WERI-Rb-1 (cell line): ENCODE data around the gene HOXA10.

Source experiments
- DNase-seq: peaks from one replicate; pipeline ENCODE4 v3.0.0-alpha.2; 2020
- H3K27ac ChIP-seq: fragments of 250-450 bp; sonication (Bioruptor Pico); 2 replicates; pipeline ENCODE4 v1.5.1; 2020; ENCODE audit warnings: mild to moderate bottlenecking, moderate library complexity
- H3K27me3 ChIP-seq: fragments of 250-450 bp; sonication (Bioruptor Pico); 2 replicates; pipeline ENCODE4 v1.5.1; 2021; ENCODE audit warnings: mild to moderate bottlenecking, low read depth, moderate library complexity; ENCODE audit not compliant: insufficient read depth, severe bottlenecking
- H3K36me3 ChIP-seq: fragments of 250-450 bp; sonication (Bioruptor Pico); 2 replicates; pipeline ENCODE4 v1.5.1; 2020; ENCODE audit warnings: mild to moderate bottlenecking, moderate library complexity
- H3K4me3 ChIP-seq: 2 replicates; pipeline ENCODE4 v1.5.1; 2011; ENCODE audit warnings: low read depth, mild to moderate bottlenecking, control low read depth, low read length
- H3K9me3 ChIP-seq: fragments of 250-450 bp; sonication (Bioruptor Pico); 2 replicates; pipeline ENCODE4 v1.5.1; 2021; ENCODE audit warnings: mild to moderate bottlenecking, moderate library complexity; ENCODE audit not compliant: severe bottlenecking
- CTCF ChIP-seq: IDR thresholded peaks from 2 replicates; pipeline ENCODE4 v1.5.1; 2011; ENCODE audit warnings: low read depth, mild to moderate bottlenecking, control low read depth, inconsistent platforms, low read length

The HOXA10 gene

GRCh38 chr7:27205325-27206280 lies 31.5 kb upstream of the HOXA10 start:
- H3K36me3 ChIP-seq, result no peaks in the 10 kb centered on the region
- peaks cover 97% of the 10 kb centered on the region for H3K27me3 ChIP-seq
- no peak for TF ChIP-seq CTCF
- H3K9me3 ChIP-seq, result peaks cover 5% of the 10 kb centered on the region
- H3K4me3 ChIP-seq, result no peak overlapping the region
- DNase-seq, result no peak
- H3K27ac ChIP-seq, result no peak overlapping the region

GRCh38 chr7:27204851-27205322 lies 30.8 kb upstream of the HOXA10 start:
- no peak for DNase-seq
- no peak for TF ChIP-seq CTCF
- Histone ChIP-seq H3K9me3 (peaks cover 5% of the 10 kb centered on the region), H3K27ac (no peak overlapping the region), H3K4me3 (no peak overlapping the region), H3K36me3 (no peaks in the 10 kb centered on the region), H3K27me3 (peaks cover 95% of the 10 kb centered on the region)

- TF ChIP-seq CTCF, result no peak
- no peak for DNase-seq
- no peak overlapping the region for H3K4me3 ChIP-seq
- H3K27me3 ChIP-seq, result peaks cover 92% of the 10 kb centered on the region
- no peaks in the 10 kb centered on the region for H3K36me3 ChIP-seq
- H3K27ac ChIP-seq, result no peak overlapping the region
- H3K9me3 ChIP-seq, result peaks cover 5% of the 10 kb centered on the region
Measured at GRCh38 chr7:27203964-27204594, 30.0 kb upstream of the HOXA10 start.

- DNase-seq, result no peak
- Histone ChIP-seq H3K4me3 (no peak overlapping the region), H3K36me3 (no peaks in the 10 kb centered on the region), H3K27ac (no peak overlapping the region), H3K9me3 (peaks cover 5% of the 10 kb centered on the region), H3K27me3 (peaks cover 92% of the 10 kb centered on the region)
- TF ChIP-seq CTCF, result no peak
Measured at GRCh38 chr7:27203365-27203953, 29.3 kb upstream of the HOXA10 start.

- TF ChIP-seq CTCF, result no peak
- Histone ChIP-seq H3K4me3 (no peak overlapping the region), H3K27ac (no peak overlapping the region), H3K27me3 (peaks cover 92% of the 10 kb centered on the region), H3K9me3 (peaks cover 5% of the 10 kb centered on the region), H3K36me3 (no peaks in the 10 kb centered on the region)
- no peak for DNase-seq
Measured at GRCh38 chr7:27202862-27203134, 28.7 kb upstream of the HOXA10 start.
